ENCODE measurements around the gene HIVEP3.

The HIVEP3 gene

DNA sequence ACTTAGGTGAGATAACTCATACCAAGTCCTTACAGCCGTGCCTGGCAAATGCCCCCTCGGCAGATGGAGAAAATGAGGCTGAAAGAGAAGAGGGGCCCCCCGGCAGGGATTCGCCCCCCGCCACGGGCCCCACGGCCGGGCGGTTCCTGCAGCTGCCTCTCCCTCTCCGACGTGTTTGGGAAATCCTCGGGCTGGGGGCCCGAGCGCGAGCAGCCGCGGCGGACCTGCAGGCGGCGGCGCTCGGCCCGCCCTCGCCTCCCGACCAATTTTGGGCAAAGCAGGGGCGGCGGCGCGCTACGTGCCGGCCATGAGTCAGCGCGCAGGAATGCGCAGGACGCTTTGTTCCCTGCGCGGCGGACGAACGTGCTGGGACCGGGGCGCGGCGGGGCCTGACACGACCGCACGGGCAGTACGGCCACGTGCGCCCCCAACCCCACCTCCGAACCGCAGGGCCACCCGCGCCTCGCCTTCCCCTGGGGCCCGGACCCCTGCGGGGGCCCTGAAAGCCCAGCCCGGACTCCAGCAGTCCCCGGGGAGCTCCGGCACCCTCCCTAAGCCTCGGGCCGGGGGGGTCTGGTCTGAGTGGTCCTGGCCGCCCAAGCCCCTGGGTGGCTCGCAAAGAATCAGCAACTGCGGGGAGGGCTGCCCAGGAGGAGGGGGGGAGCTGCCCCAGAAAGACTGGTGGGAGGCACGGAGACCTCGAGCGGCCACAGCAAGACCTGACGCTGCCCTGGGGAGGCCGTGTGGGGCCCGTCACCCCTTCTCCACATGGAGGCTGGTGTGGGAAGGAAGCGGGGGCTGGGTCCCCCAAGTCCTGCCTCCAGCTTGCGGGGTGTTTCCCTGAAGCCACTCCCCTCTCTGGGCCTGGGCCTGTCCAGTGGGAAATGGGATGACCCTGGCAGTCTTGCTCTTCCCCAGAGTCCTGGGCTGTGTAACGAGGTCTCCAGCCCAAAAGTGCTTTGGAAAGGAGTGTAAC lies 422.4 kb downstream of the HIVEP3 start:
- no peaks in the 10 kb centered on the region for H3K36me3 Mint-ChIP-seq
- no peak overlapping the region for H3K27ac Mint-ChIP-seq
- peak overlapping the region; percentile 15 for H3K4me3 Mint-ChIP-seq

DNA sequence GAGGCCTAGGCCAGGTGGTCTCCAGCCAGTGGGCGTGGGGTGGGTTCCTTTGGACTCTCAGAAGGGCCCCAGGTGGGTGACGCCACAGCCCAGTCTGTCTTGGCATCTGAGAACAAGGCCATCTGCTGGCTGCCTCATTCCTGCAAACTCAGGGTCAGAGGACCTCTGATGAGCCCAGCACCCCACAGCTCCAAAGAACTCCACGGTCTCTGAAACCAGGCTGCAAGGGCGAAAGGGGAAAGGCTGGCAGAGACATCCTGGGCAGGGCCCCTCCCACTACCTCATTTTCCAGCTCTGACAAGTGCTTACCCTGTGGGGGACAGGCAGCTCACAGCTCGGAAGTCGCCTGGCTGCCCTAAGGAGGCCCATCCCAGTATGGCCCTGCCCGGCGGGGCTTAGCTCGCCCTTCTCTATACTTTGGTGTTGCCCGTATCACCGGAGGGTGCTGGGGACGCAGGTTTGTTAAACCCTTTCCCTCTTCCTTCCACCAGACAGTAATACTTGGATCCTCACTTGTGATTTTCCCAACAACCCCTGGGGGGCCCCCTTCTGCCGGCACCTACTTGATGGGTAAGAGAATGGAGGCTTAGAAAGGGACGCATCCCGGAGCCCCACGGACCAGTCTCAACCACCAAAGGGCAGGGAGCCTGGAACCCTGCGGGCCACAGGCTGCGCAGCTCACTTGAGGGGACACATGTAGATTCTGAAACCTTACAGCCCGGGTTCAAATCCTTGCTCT lies 423.3 kb downstream of the HIVEP3 start:
- H3K4me3 Mint-ChIP-seq: peak overlapping the region; percentile 15

More for the DNA sequence above, 422.4 kb downstream of the HIVEP3 start:
- H3K27me3 Mint-ChIP-seq: peaks cover 13% of the 10 kb centered on the region
- no peaks in the 10 kb centered on the region for H3K9me3 Mint-ChIP-seq
- H3K4me1 Mint-ChIP-seq: peaks cover 5% of the 10 kb centered on the region

DNA sequence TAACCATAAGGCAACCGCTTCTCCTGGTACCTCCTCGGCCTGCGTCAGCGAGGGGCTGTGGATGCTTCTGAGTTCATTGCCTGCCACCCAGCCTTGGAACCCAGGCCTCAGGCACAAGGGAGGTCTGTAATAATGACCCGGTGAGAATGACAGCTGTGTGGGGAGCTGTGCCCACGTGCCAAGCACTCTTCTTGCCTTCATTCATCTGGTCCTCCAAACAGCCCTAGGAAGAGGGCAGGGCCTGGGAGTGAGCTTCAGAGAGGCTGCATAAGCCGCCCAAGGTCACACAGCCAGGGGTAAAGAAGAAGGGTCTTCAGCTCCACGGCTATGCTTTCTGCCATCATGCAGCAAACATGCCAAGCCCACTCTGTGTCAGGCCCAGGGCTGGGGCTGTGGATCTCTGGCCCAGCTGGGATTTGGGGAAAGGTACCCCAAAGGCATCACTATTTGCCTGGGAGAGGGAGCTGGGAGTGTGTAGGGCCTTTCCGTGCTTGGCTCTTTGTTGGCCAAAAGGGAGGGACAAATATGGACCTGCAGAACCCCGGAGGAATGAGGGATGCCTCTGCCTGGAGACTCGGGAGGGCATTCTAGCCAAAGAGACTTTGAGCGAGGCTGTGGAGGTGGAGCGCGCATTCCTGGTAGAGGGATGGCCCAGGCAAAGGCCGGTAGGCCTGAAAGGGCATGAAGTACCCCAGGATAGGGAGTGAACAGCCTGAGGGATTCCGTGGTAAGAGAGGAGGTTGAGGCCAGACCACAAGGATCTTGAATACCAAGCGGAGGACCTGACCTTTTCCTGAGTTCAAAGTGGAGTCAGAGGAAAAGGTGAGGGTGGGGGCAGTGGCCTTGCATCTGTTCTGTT lies 424.1 kb downstream of the HIVEP3 start:
- Mint-ChIP-seq H3K27me3 (peaks cover 13% of the 10 kb centered on the region), H3K4me1 (peaks cover 5% of the 10 kb centered on the region), H3K36me3 (no peaks in the 10 kb centered on the region), H3K27ac (no peak overlapping the region), H3K9me3 (no peaks in the 10 kb centered on the region), H3K4me3 (peak overlapping the region; percentile 61)

More for the DNA sequence above, 423.3 kb downstream of the HIVEP3 start:
- H3K9me3 Mint-ChIP-seq: no peaks in the 10 kb centered on the region
- peaks cover 5% of the 10 kb centered on the region for H3K4me1 Mint-ChIP-seq
- no peak overlapping the region for H3K27ac Mint-ChIP-seq
- no peaks in the 10 kb centered on the region for H3K36me3 Mint-ChIP-seq
- peaks cover 13% of the 10 kb centered on the region for H3K27me3 Mint-ChIP-seq

DNA sequence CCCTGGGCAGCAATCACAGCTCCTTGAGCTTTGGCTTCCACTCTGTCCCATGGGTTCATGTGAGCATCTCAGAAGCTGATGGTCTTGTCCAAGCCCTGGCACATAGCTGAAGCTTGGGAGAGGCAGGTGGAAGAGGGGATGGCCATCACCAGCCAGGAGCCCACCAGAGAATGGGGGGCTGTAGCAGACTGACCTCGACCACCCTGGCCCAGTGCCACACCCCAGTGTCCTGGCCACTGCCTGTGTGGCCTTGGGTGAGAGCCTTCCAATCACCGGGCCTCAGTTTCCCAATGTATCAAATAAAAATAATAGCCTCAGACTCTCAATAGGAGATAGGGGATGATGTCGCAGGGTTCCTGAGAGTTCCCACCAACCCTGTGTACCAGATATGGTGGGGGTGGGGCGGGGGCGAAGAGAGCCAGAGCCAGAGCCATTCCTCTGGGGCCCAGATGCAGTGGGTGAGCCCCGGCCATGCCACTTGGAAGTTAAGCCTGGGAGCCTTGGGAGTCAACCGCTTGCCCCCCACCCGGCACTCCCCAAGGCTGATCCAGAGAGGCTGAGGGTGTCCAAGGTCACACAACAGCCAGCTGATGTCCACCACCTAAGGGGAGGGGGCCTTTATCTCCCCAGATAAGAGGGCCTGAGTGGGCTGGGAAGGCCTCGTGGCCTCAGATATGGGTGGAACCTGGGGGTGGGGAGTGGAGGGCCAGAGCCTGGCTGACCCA lies 424.9 kb downstream of the HIVEP3 start:
- no peak overlapping the region for H3K4me3 Mint-ChIP-seq
- H3K9me3 Mint-ChIP-seq: no peaks in the 10 kb centered on the region
- no peak overlapping the region for H3K27ac Mint-ChIP-seq
- peaks cover 5% of the 10 kb centered on the region for H3K4me1 Mint-ChIP-seq
- H3K27me3 Mint-ChIP-seq: peaks cover 13% of the 10 kb centered on the region
- no peaks in the 10 kb centered on the region for H3K36me3 Mint-ChIP-seq

DNA sequence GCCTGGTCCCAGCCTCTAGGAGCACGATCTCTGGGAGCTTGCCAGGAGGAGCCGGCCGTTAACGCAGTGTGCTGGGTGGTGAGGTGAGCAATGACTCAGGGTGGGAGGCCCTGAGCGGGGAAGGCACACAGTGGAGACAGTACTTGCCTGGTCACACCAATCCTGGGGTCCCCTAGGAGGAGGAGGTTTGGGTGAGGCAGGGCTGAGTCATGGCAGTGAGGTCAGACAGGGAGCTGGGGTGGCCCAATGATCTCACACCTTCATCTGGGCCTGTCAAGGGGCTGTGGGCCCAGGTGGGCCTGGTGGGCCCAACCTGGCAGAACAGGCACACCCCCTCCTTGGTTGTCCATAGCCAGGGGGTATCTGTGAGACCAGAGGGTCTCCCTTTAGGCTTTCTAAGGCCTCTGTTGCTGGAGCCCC lies 425.6 kb downstream of the HIVEP3 start:
- H3K4me3 Mint-ChIP-seq: no peak overlapping the region
- H3K9me3 Mint-ChIP-seq: no peaks in the 10 kb centered on the region
- H3K27ac Mint-ChIP-seq: no peak overlapping the region
- H3K36me3 Mint-ChIP-seq: no peaks in the 10 kb centered on the region
- peaks cover 13% of the 10 kb centered on the region for H3K27me3 Mint-ChIP-seq
- peaks cover 5% of the 10 kb centered on the region for H3K4me1 Mint-ChIP-seq

DNA sequence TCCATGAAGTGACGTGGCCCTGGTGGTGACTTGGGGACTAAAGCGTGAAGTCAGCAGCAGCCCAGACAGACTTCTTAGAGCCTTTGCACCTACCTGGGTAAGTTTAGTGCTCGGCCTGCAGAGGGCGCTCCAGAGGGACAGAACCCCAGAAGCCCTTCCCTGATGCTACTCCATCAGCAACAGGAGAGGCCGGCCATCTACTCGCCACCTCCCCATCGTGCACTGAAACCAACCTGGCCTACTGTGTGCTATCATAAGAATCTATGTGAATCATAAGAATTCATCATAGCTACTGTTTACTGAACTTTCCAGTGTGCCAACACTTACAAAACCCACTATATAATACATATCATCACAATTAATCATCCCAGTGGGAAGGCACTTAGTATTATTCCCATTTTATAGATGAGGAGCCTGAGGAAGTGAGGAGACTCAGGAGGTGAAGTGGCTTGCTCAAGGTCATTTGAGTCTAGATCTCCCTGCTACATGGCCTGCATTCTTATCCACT lies 426.3 kb downstream of the HIVEP3 start:
- H3K27ac Mint-ChIP-seq: no peak overlapping the region
- peaks cover 5% of the 10 kb centered on the region for H3K4me1 Mint-ChIP-seq
- peaks cover 13% of the 10 kb centered on the region for H3K27me3 Mint-ChIP-seq
- no peaks in the 10 kb centered on the region for H3K9me3 Mint-ChIP-seq
- no peak overlapping the region for H3K4me3 Mint-ChIP-seq
- no peaks in the 10 kb centered on the region for H3K36me3 Mint-ChIP-seq

DNA sequence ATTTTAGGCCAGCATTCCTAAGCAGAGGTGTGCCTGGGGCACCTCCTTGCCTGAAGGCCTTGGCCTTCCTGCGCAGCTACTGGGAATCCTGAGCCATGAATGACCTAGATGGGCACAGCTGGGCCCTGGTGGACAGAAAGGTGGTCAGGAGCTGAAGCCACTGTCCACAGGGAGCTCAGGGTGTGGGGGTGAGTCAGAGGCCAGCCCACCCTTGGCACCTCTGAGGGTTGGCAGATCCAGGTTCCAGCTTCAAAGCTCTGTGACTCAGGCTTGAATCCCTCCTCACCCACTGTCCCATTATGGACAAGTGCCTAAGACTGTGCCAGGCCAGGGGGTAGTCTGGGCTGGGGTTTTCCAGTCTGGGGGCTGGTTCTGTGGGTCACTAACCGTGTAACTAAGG lies 427.8 kb downstream of the HIVEP3 start:
- H3K27ac Mint-ChIP-seq: no peak overlapping the region
- no peaks in the 10 kb centered on the region for H3K36me3 Mint-ChIP-seq
- peaks cover 10% of the 10 kb centered on the region for H3K27me3 Mint-ChIP-seq
- H3K4me1 Mint-ChIP-seq: peaks cover 5% of the 10 kb centered on the region
- H3K9me3 Mint-ChIP-seq: no peaks in the 10 kb centered on the region
- no peak overlapping the region for H3K4me3 Mint-ChIP-seq

DNA sequence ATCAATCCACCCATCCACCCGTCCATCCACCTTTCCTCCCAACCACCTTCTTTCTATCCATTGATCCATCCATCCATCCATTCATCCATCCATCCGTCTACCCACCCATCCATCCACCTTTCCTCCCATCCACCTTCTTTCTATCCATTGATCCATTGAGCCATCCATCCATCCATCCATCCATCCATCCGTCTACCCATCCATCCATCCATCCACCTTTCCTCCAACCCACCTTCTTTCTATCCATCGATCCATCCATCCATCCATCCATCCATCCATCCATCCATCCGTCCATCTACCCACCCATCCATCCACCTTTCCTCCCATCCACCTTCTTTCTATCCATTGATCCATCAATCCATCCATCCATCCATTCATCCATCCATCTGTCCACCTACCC lies 429.2 kb downstream of the HIVEP3 start:
- H3K27me3 Mint-ChIP-seq: peaks cover 2% of the 10 kb centered on the region
- no peak overlapping the region for H3K4me3 Mint-ChIP-seq
- no peak overlapping the region for H3K27ac Mint-ChIP-seq

DNA sequence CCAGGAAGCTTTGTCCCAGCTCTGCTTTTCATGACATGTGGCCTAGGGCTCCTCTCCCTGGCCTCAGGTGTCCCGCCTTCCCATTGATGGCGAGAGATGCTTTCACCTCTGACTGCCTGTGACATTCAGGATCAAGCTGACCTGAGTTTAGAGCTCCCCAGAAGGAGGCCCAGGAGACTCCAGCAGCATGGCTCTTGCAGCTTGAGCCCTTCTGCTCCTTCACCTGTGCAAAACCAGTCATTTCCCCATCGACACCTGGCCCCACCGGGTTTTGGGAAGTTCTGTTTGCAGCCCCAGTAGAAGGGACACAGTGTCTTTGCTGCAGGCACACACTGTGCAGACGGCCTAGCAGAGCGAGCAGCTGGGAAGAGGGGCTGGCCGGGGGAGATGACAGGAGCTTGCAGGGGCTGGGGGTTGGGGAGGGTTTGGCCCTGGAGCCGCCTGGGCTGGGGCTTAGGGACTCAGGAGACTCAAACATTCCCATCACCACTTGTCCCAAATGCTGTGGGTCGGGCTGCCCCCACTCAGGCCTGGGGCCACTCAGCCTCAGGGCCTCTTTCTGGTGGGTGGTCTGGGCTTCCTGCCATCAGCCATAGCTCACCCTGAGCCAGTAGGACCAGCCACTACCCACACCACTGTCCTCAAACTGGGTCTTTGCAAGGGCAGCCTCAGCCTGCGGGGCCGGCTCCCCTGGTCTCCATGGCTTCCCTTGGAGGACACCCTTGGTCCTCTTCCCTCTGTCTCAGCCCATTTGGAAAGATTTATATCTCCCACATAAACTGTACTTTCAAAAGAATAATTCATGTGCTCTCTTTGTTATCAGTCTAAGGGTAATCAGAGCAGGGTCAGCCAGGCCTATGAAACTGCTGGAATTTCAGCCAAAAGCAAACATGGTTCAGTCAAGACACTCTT lies 430.4 kb downstream of the HIVEP3 start:
- Mint-ChIP-seq H3K27me3 (peaks cover 2% of the 10 kb centered on the region), H3K36me3 (no peaks in the 10 kb centered on the region), H3K9me3 (no peaks in the 10 kb centered on the region), H3K27ac (no peak overlapping the region), H3K4me3 (no peak overlapping the region), H3K4me1 (no peaks in the 10 kb centered on the region)

More for the DNA sequence above, 429.2 kb downstream of the HIVEP3 start:
- Mint-ChIP-seq H3K4me1 (no peaks in the 10 kb centered on the region), H3K9me3 (no peaks in the 10 kb centered on the region), H3K36me3 (no peaks in the 10 kb centered on the region)

DNA sequence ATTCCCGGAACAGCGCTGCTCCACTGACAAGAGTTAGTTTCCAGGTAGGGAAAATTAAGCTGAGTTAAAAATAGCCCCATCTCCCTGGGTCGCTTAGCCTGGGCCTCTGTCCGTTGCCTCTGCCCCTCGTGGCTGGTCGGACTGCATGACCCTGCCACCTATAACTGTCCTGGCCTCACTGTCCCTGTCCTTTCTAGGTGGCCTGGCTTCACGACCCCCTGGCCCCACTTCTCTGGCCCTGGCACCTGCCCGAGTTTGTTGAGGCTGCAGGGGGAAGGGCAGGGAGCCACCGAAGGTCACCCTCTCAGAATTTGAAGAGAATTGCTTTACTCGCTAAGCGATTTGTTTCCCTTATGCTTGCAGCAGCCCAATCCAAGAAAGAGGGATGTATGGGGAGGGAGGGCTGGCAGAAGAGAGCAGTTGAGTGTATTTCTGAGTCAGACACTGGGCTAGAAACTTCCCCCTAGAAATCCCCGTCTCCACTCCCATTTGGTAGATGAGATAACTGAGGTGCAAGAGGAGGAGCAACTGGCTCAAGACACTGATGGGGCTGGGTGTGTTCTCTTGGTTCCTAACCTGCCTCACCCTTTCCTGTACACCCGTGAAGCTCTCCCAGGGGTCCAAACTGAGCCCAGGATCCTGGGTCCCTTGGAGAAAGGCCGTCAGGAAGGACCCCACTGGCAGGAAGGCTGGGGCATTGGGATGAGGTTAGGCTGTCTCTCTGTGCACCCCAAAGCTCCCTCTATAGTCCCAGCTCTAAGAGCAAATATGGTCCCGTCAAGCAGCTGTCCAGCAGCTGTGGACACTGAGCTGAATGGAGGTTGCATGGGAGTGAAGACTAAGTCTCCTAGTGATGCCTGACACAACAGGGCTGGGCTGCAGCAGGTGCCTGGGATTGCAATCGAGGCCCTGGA lies 431.3 kb downstream of the HIVEP3 start:
- Mint-ChIP-seq H3K27me3 (peaks cover 2% of the 10 kb centered on the region), H3K36me3 (no peaks in the 10 kb centered on the region), H3K4me3 (no peak overlapping the region), H3K27ac (no peak overlapping the region), H3K9me3 (no peaks in the 10 kb centered on the region), H3K4me1 (no peaks in the 10 kb centered on the region)

DNA sequence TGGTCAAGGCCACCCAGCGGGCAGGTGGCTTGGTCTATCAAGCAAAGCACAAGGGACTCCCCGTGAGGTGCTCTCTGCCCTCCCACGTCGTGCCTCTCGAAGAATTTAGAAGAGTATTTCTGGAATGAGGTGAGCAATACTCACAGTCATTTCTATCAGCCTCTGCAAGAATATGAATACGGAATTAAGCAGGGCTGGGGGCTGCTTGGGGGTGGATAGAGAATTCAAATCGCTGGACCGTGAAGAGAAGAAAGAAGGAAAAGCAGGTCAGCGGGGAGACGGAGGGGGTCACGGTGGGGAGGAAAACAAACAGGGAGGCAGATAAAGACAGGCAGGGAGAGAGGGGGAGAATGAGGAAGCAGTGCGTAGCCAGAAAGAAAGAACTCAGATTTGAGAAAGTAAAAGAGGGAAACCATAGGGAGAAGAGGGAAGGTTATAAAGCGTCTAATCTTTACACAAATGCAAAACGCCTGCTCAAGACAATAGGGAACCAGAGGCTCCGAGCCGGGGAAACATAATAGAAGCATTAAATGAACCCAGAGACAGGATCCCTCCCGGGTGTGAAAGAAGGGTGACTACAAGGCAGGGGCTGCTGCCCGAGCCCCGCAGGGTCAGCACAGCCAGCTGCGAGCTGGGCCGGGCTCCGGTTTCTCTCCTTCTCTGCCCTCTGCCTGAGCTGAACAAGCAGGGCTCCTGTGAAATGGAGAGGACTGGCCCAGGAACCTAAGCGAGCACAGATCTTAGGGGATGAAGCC lies 432.2 kb downstream of the HIVEP3 start:
- Mint-ChIP-seq H3K27ac (no peak overlapping the region), H3K9me3 (no peaks in the 10 kb centered on the region), H3K27me3 (peaks cover 2% of the 10 kb centered on the region), H3K36me3 (no peaks in the 10 kb centered on the region), H3K4me1 (no peaks in the 10 kb centered on the region), H3K4me3 (no peak overlapping the region)

DNA sequence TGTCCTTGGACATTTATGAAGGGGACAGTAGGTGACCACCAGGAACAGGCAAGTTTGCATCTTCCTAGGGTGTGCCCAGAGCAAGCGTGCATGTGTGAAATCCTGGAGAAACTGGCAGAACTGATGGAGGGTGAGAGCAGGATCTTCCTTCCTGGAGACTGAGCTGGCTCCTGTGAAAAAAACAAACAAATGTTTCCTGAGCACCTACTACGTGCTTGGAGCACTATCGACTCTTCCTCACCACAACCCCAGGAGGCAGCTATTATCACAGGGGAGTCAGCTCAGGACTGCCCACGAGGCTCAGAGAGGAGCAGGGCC lies 432.7 kb downstream of the HIVEP3 start:
- Mint-ChIP-seq H3K4me1 (no peaks in the 10 kb centered on the region), H3K27me3 (peaks cover 2% of the 10 kb centered on the region), H3K9me3 (no peaks in the 10 kb centered on the region), H3K4me3 (no peak overlapping the region), H3K36me3 (no peaks in the 10 kb centered on the region), H3K27ac (no peak overlapping the region)

DNA sequence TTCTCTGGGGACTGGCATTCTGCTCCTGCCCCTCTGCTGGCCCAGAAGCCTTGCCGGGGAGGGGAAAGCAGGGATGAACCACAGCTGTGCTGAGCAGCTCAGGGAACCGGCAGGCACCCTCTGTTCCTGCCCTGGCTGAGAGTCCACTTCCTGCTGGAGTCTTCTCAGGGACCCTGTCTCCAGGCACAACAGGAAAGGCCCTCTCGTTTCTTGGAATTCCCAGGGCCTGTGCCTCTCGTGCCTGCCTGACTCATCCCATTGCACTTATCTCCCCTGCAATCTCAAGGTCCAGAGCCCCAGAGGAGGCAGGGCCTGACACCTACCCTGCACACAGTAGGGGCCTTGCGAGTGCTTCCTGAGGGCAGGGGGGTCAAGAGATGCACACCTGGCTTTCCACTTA lies 433.1 kb downstream of the HIVEP3 start:
- Mint-ChIP-seq H3K4me3 (no peak overlapping the region), H3K36me3 (no peaks in the 10 kb centered on the region), H3K4me1 (no peaks in the 10 kb centered on the region), H3K9me3 (no peaks in the 10 kb centered on the region), H3K27me3 (peaks cover 2% of the 10 kb centered on the region), H3K27ac (no peak overlapping the region)

All from activated naive CD4-positive, alpha-beta T cell treated with anti-CD3 and anti-CD28 coated beads, Interleukin-2, amount 50 U/mL, for 24 hours (primary cell).